Kidney (tissue), 14 donors: Measurements from ENCODE around the gene KANTR. TPM values are rescaled to one million over a fixed set of nuclear protein-coding genes. Genes with fewer than 3 reads are reported as not detected.

Experiments
- DNase-seq, 5 donors: peaks; one replicate each; pipeline ENCODE4 v3.0.0-alpha.2; 2013 to 2020
- FAIRE-seq: peaks from 2 replicates; lab custom pipeline; 2012; peaks lifted over from hg19 to GRCh38; lab: Jason Lieb, UNC
- H3K27ac ChIP-seq, 2 donors: one replicate each; pipeline ENCODE4 v1.7.0; 2013; ENCODE audit warnings: low read depth in 2 of 2, low read length in 2 of 2, inconsistent platforms in 1 of 2
- H3K27me3 ChIP-seq: one replicate; pipeline ENCODE4 v1.7.1; 2013; ENCODE audit warnings: low read length, inconsistent platforms; ENCODE audit not compliant: control insufficient read depth, insufficient read depth
- H3K36me3 ChIP-seq, 3 donors: one replicate each; pipeline versions ENCODE4 v1.7.0 to v1.7.1; 2013; ENCODE audit warnings: low read length in 3 of 3, control low read depth in 1 of 3, inconsistent platforms in 1 of 3; ENCODE audit not compliant: insufficient read depth in 3 of 3, control insufficient read depth in 2 of 3
- H3K4me1 ChIP-seq, 3 donors: one replicate each; pipeline versions ENCODE4 v1.7.0 to v1.7.1; 2013; ENCODE audit warnings: low read length in 3 of 3, inconsistent platforms in 1 of 3, low read depth in 1 of 3; ENCODE audit not compliant: control insufficient read depth in 2 of 3, insufficient read depth in 2 of 3
- H3K4me3 ChIP-seq, 3 donors: one replicate each; pipeline versions ENCODE4 v1.7.0 to v1.8.1; 2013; ENCODE audit warnings: low read length in 3 of 3, control low read depth in 1 of 3, inconsistent platforms in 1 of 3
- H3K9ac ChIP-seq, 3 donors: one replicate each; pipeline versions ENCODE4 v1.7.0 to v1.7.1; 2013; ENCODE audit warnings: low read length in 3 of 3, control low read depth in 1 of 3, inconsistent platforms in 1 of 3
- H3K9me3 ChIP-seq, 3 donors: one replicate each; pipeline versions ENCODE4 v1.7.0 to v1.7.1; 2013; ENCODE audit warnings: low read length in 3 of 3, control low read depth in 1 of 3, inconsistent platforms in 1 of 3; ENCODE audit not compliant: control insufficient read depth in 2 of 3, insufficient read depth in 1 of 3
- intact Hi-C: fragments of 100-400 bp; cut with DNase I; formaldehyde crosslinking; loops from one replicate; pipeline ENCODE4 v1.11.1; 2022
- polyA plus RNA-seq: library from polyadenylated mRNA; stranded (reverse); fragments of 350-450 nt; fragmentation: Illumina TruSeq; extraction: RNeasy Lipid Tissue Mini Kit (QIAGEN cat#74804); gene quantifications from one replicate; pipeline ENCODE4 v1.2.3, GENCODE V29; 2014; ENCODE audit warnings: low read depth, low replicate concordance; ENCODE audit not compliant: insufficient read depth
- total RNA-seq: library from RNA; stranded (reverse); fragmentation: NEBNext Ultra II Directional; extraction: Animal tissue kit (Norgen Biotek cat#: 25700); gene quantifications from one replicate; pipeline ENCODE4 v1.2.1, GENCODE V29; 2021
- TF ChIP-seq, protein P1 (sequence below): IDR thresholded peaks from 3 replicates; pipeline ENCODE4 v1.5.1; 2012; ENCODE audit warnings: mild to moderate bottlenecking, moderate library complexity, borderline replicate concordance; ENCODE audit not compliant: insufficient read depth; ENCODE audit errors: extremely low read depth
- donor health status: control.
- donor health status: control.
- donor health status: control.
- donor health status: control.
- donor health status: control.
- donor health status: DM: yes; HTN: yes; CAD: no.
- donor health status: Normal renal cell carcinoma (clear cell type).

KANTR gene
- total and polyA plus RNA-seq, 2 donors from 2014 or later, result 3.7 to 11.5 TPM

DNA sequence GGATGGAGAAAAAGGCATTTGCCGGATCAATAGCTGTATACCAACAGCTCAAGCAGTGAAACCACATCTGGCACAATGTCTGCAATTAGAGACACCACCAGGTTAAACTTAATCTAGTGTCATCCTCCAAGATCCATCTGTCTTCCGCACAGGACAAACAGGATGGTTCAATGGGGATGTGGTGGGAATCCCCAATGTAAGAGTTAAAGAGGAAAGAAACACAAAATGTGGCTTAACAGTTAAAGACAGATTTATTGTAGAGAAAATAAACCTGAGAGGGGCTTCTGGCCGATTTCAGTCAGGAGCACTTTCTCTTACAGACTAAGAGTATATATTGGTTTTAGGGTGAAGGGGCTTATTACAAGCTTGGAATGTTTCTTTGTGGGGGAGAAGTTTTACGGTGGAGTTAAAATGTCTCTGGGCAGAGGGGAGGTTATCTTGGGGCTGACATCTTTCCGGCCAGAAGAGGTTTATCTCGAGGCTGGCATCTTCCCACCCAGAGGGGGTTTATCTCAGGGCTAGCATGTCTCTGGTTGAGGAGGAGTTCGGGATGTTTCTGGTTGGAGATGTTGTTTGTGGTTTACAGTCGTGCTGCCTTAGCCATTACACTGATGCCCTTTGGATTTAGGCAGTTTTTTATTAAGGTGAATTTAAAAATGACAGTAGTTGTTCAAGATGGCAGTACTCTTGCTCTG is 61.7 kb downstream of the KANTR start:
- H3K27ac ChIP-seq, result no peak overlapping the region
- FAIRE-seq (no peak), DNase-seq (no peak)
- no peaks in the 10 kb centered on the region for H3K9me3 ChIP-seq
- TF ChIP-seq, protein P1, sequence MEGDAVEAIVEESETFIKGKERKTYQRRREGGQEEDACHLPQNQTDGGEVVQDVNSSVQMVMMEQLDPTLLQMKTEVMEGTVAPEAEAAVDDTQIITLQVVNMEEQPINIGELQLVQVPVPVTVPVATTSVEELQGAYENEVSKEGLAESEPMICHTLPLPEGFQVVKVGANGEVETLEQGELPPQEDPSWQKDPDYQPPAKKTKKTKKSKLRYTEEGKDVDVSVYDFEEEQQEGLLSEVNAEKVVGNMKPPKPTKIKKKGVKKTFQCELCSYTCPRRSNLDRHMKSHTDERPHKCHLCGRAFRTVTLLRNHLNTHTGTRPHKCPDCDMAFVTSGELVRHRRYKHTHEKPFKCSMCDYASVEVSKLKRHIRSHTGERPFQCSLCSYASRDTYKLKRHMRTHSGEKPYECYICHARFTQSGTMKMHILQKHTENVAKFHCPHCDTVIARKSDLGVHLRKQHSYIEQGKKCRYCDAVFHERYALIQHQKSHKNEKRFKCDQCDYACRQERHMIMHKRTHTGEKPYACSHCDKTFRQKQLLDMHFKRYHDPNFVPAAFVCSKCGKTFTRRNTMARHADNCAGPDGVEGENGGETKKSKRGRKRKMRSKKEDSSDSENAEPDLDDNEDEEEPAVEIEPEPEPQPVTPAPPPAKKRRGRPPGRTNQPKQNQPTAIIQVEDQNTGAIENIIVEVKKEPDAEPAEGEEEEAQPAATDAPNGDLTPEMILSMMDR, result no peak
- no peaks in the 10 kb centered on the region for H3K36me3 ChIP-seq
- H3K4me1 ChIP-seq, result no peaks in the 10 kb centered on the region
- H3K27me3 ChIP-seq, result no peaks in the 10 kb centered on the region
- intact Hi-C loops, result no loop called here
- no peak overlapping the region for H3K4me3 ChIP-seq
- H3K9ac ChIP-seq, result no peak overlapping the region

DNA sequence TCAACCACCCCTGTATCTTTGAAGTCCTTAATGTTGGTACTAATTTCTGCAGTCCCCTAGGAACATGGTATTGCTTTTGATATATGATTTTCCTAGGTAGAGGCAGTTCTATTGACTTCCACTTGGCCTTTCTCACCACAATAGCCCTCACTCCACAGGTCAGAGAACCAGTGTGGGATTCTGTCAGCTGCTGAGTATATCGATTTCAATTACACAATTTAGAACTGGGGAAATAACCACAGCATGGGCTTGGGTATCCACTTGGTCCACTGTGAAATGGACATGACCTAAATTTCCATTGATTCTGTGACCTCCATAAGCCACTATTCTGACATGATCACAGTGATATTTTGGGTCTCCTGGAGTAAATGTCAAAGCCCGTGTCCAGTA is 62.3 kb downstream of the KANTR start:
- Histone ChIP-seq H3K4me1 (no peaks in the 10 kb centered on the region), H3K36me3 (no peaks in the 10 kb centered on the region), H3K4me3 (no peak overlapping the region), H3K27ac (no peak overlapping the region), H3K27me3 (no peaks in the 10 kb centered on the region), H3K9me3 (no peaks in the 10 kb centered on the region), H3K9ac (no peak overlapping the region)
- TF ChIP-seq, protein P1, result no peak
- no peak for DNase-seq
- FAIRE-seq, result no peak
- intact Hi-C loops, result no loop called here

DNA sequence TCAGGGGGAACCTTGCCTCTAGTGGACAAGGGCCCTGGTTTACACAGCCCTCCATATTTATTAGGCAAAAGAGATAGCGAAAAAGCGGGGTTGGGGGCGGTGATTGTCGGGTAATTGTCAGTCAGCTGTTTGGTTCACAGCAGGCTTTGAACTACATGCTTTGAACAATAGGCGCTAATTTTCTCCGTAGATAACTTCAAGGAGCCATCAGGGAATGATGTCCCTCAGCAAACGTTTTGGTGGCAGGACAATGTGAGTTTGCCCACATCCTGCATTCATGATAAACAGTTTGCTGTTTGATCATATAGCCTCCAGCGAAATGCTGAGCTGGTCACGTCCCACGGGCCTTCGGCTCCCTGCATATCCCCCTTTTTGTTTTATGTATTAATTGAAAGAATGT is 65.2 kb downstream of the KANTR start:
- FAIRE-seq (no peak), DNase-seq (no peak)
- intact Hi-C loops, result no loop called here
- Histone ChIP-seq H3K27ac (no peak overlapping the region), H3K4me3 (no peak overlapping the region), H3K27me3 (peaks cover 4% of the 10 kb centered on the region), H3K36me3 (no peaks in the 10 kb centered on the region), H3K4me1 (no peaks in the 10 kb centered on the region), H3K9ac (no peak overlapping the region), H3K9me3 (no peaks in the 10 kb centered on the region)
- TF ChIP-seq, protein P1, result no peak
